Fibroblast of lung (primary cell): Measurements from ENCODE around the gene ST6GAL2. TPM values are rescaled to one million over a fixed set of nuclear protein-coding genes. Genes with fewer than 3 reads are reported as not detected.

ENCODE experiments used
- DNase-seq, 2 donors: peaks; one replicate each; pipeline versions ENCODE4 v3.0.0 to v3.0.0-alpha.2; 2010; ENCODE audit warnings: low read depth in 2 of 2
- H2AFZ ChIP-seq: 2 replicates; pipeline ENCODE4 v1.5.1; 2012; ENCODE audit warnings: low read length, control low read depth, inconsistent platforms
- H3K27ac ChIP-seq: 2 replicates; pipeline ENCODE4 v1.5.1; 2011; ENCODE audit warnings: low read length, control low read depth; ENCODE audit not compliant: insufficient read depth
- H3K27me3 ChIP-seq: 2 replicates; pipeline ENCODE4 v1.5.1; 2011; ENCODE audit warnings: mild to moderate bottlenecking, low read length; ENCODE audit not compliant: control insufficient read depth, insufficient read depth
- H3K36me3 ChIP-seq: 2 replicates; pipeline ENCODE4 v1.5.1; 2011; ENCODE audit warnings: low read length; ENCODE audit not compliant: control insufficient read depth, insufficient read depth
- H3K4me1 ChIP-seq: 2 replicates; pipeline ENCODE4 v1.5.1; 2011; ENCODE audit warnings: low read length; ENCODE audit not compliant: control insufficient read depth, insufficient read depth; ENCODE audit errors: extremely low read depth
- H3K4me2 ChIP-seq: 2 replicates; pipeline ENCODE4 v1.5.1; 2011; ENCODE audit warnings: low read length, control low read depth; ENCODE audit not compliant: insufficient read depth; ENCODE audit errors: extremely low read depth
- H3K4me3 ChIP-seq, 4 experiments: fragments of 200-600 bp in 1 of 4; sonication (generic) in 1 of 4; replicated peaks in 1 of 4; 2 replicates each; pipeline ENCODE4 v1.5.1; 2011 to 2016; ENCODE audit warnings: low read length in 4 of 4, low read depth in 3 of 4, mild to moderate bottlenecking in 3 of 4, control low read depth in 2 of 4, inconsistent platforms in 1 of 4, mixed read lengths in 1 of 4; ENCODE audit not compliant: insufficient read depth in 1 of 4; ENCODE audit errors: control extremely low read depth in 1 of 4
- H3K79me2 ChIP-seq: 2 replicates; pipeline ENCODE4 v1.5.1; 2012; ENCODE audit warnings: mild to moderate bottlenecking, low read length, inconsistent platforms; ENCODE audit not compliant: control insufficient read depth, insufficient read depth
- H3K9ac ChIP-seq: 2 replicates; pipeline ENCODE4 v1.5.1; 2011; ENCODE audit warnings: mild to moderate bottlenecking, low read length, control low read depth; ENCODE audit not compliant: insufficient read depth
- H3K9me3 ChIP-seq: 2 replicates; pipeline ENCODE4 v1.5.1; 2012; ENCODE audit warnings: low read depth, low read length; ENCODE audit not compliant: control insufficient read depth, insufficient read depth
- H4K20me1 ChIP-seq: 2 replicates; pipeline ENCODE4 v1.5.1; 2011; ENCODE audit warnings: low read length; ENCODE audit not compliant: control insufficient read depth, insufficient read depth; ENCODE audit errors: extremely low read depth
- EZH2 ChIP-seq: IDR thresholded peaks from 2 replicates; pipeline ENCODE4 v1.5.1; 2012; ENCODE audit warnings: low read length, control low read depth, mild to moderate bottlenecking; ENCODE audit errors: missing control alignments
- polyA plus RNA-seq, 2 donors: library from polyadenylated mRNA; depleted of rRNA in 1 of 2; stranded (reverse) in 1 of 2; unstranded in 1 of 2; fragments of >200 nt; gene quantifications; 2 replicates each; pipeline ENCODE4 v1.2.1, GENCODE V29; 2011 to 2012; ENCODE audit warnings: missing spikeins in 1 of 2
- total RNA-seq: library from RNA; depleted of rRNA; stranded (reverse); fragments of >200 nt; gene quantifications from 2 replicates; pipeline ENCODE4 v1.2.1, GENCODE V29; 2014
- TF ChIP-seq, protein P1 (sequence below), 2 donors: IDR thresholded peaks in 1 of 2; conservative IDR thresholded peaks in 1 of 2; 1 replicate in 1 of 2; 2 replicates in 1 of 2; pipeline ENCODE4 v1.5.1; 2011 to 2012; ENCODE audit warnings: low read length in 2 of 2, control low read depth in 1 of 2, inconsistent platforms in 1 of 2, low read depth in 1 of 2, mild to moderate bottlenecking in 1 of 2

ST6GAL2 gene
- total and polyA plus RNA-seq, 2 donors (not counting 1 experiment from before 2014, with no cell fraction given), result not detected

- H3K4me2 ChIP-seq, result no peak overlapping the region
- H2AFZ ChIP-seq, result no peak overlapping the region
- TF ChIP-seq, protein P1, sequence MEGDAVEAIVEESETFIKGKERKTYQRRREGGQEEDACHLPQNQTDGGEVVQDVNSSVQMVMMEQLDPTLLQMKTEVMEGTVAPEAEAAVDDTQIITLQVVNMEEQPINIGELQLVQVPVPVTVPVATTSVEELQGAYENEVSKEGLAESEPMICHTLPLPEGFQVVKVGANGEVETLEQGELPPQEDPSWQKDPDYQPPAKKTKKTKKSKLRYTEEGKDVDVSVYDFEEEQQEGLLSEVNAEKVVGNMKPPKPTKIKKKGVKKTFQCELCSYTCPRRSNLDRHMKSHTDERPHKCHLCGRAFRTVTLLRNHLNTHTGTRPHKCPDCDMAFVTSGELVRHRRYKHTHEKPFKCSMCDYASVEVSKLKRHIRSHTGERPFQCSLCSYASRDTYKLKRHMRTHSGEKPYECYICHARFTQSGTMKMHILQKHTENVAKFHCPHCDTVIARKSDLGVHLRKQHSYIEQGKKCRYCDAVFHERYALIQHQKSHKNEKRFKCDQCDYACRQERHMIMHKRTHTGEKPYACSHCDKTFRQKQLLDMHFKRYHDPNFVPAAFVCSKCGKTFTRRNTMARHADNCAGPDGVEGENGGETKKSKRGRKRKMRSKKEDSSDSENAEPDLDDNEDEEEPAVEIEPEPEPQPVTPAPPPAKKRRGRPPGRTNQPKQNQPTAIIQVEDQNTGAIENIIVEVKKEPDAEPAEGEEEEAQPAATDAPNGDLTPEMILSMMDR (conservative IDR thresholded peaks at IDR 0.05 in 1 of 2, IDR thresholded peaks at IDR 0.05 in 1 of 2; ENCODE audit: low read depth in 1 of 2, low read length in 2 of 2), result no peak
- no peak for TF ChIP-seq EZH2
Observed at GRCh38 chr2:106800180-106800579, 85.8 kb downstream of the ST6GAL2 start.

DNA sequence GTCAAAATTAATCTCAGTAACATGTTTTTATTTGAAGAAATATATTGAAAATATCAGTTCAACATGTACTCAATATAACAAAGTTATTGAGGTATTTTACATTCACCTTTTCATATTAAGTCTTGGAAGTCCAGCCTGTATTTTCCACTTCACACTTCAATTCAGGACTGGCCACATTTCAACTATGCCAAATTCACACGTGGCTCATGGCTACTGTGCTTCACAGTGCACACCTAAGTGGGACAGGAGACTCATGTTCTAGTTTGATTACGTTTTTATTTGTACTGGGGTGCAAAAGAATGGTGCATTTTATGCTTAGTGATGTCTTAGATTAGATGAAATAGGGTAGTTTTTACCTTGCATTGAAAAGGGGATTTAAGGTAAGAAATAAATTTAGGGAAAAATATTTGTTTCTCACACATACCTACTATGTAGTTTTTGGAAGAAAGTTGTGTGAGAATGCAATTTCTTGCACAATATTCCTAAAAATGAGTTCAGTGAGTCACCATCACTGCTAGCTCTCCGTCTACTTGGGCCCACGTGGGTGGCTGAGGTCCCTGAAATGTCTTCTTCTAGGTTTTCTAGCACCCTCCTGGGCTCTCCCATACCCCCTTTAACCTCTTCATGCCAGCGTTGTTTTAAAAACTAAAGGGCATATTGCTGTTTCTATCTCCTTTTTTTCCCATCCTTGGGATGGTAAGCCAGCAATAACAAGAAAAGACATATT is 87.0 kb downstream of the ST6GAL2 start:
- H3K27me3 ChIP-seq, result no peaks in the 10 kb centered on the region
- no peaks in the 10 kb centered on the region for H3K36me3 ChIP-seq
- no peak overlapping the region for H3K9ac ChIP-seq
- no peak overlapping the region for H2AFZ ChIP-seq
- DNase-seq, result no peak
- no peaks in the 10 kb centered on the region for H3K79me2 ChIP-seq
- no peak overlapping the region for H3K4me2 ChIP-seq
- no peak for TF ChIP-seq EZH2
- TF ChIP-seq, protein P1 (conservative IDR thresholded peaks at IDR 0.05 in 1 of 2, IDR thresholded peaks at IDR 0.05 in 1 of 2; ENCODE audit: low read depth in 1 of 2, low read length in 2 of 2), result no peak
- no peaks in the 10 kb centered on the region for H4K20me1 ChIP-seq
- no peaks in the 10 kb centered on the region for H3K9me3 ChIP-seq
- no peak overlapping the region for H3K4me3 ChIP-seq
- H3K4me1 ChIP-seq, result no peaks in the 10 kb centered on the region
- no peak overlapping the region for H3K27ac ChIP-seq

More at GRCh38 chr2:106800180-106800579, 85.8 kb downstream of the ST6GAL2 start:
- no peak overlapping the region for H3K4me3 ChIP-seq
- no peak for DNase-seq
- H3K9ac ChIP-seq, result no peak overlapping the region
- H3K27ac ChIP-seq, result no peak overlapping the region
- no peaks in the 10 kb centered on the region for H3K9me3 ChIP-seq
- H3K4me1 ChIP-seq, result no peaks in the 10 kb centered on the region
- no peaks in the 10 kb centered on the region for H3K27me3 ChIP-seq
- H3K36me3 ChIP-seq, result no peaks in the 10 kb centered on the region
- H4K20me1 ChIP-seq, result no peaks in the 10 kb centered on the region
- H3K79me2 ChIP-seq, result no peaks in the 10 kb centered on the region

- TF ChIP-seq, protein P1 (conservative IDR thresholded peaks at IDR 0.05 in 1 of 2, IDR thresholded peaks at IDR 0.05 in 1 of 2; ENCODE audit: low read depth in 1 of 2, low read length in 2 of 2), result no peak
- TF ChIP-seq EZH2, result no peak
- Histone ChIP-seq H3K4me3 (no peak overlapping the region), H3K4me2 (no peak overlapping the region), H3K9ac (no peak overlapping the region), H3K27ac (no peak overlapping the region), H3K79me2 (no peaks in the 10 kb centered on the region), H3K4me1 (no peaks in the 10 kb centered on the region), H3K36me3 (no peaks in the 10 kb centered on the region), H3K9me3 (no peaks in the 10 kb centered on the region), H4K20me1 (no peaks in the 10 kb centered on the region), H3K27me3 (no peaks in the 10 kb centered on the region), H2AFZ (no peak overlapping the region)
- no peak for DNase-seq
Observed at GRCh38 chr2:106797494-106797893, 88.5 kb downstream of the ST6GAL2 start.
